Body of pancreas (tissue), 4 donors: ENCODE data around the gene UGT1A5.

Experiments used
- CTCF ChIP-seq, 7 experiments: fragments of 450-650 bp in 4 of 7; fragments of 200-600 bp in 3 of 7; sonication (generic) in 3 of 7; IDR thresholded peaks; one replicate each; pipeline ENCODE4 v1.5.1; 2016 to 2019; ENCODE audit warnings: antibody characterized with exemption in 7 of 7
- POLR2A ChIP-seq, 3 donors: fragments of 450-650 bp; IDR thresholded peaks; one replicate each; pipeline ENCODE4 v1.6.1; 2016; ENCODE audit warnings: antibody characterized with exemption in 3 of 3, mild to moderate bottlenecking in 2 of 3

GRCh38 chr2:233817361-233817911, 104.7 kb downstream of the UGT1A5 start:
- TF ChIP-seq CTCF (IDR thresholded peaks at IDR 0.05) (no peak), POLR2A (IDR thresholded peaks at IDR 0.05) (no peak)
